ENCODE data around the gene ZKSCAN1. TPM values are rescaled to one million over a fixed set of nuclear protein-coding genes. Genes with fewer than 3 reads are reported as not detected.

The ZKSCAN1 gene
- total RNA-seq, 4 donors from 2014 or later, result 31.6 to 35.5 (median 31.7) TPM

GRCh38 chr7:100063376-100063775 is 48.0 kb downstream of the ZKSCAN1 start:
- WGBS, 2 donors (ENCODE audit: low coverage in 1 of 2), result 72 to 92% methylated on average over 3 of the region's 4 CpGs
- Histone ChIP-seq H3K9me3 (no peaks in the 10 kb centered on the region), H3K36me3 (peaks cover 0 to 84% of the 10 kb centered on the region in 2 donors), H3K4me1 (peaks cover 0 to 19% (median 0%) of the 10 kb centered on the region in 3 donors), H3K27ac (no peak overlapping the region), H3K27me3 (no peaks in the 10 kb centered on the region), H3K4me3 (no peak overlapping the region)
- ATAC-seq, result no peak
- TF ChIP-seq, protein P1, sequence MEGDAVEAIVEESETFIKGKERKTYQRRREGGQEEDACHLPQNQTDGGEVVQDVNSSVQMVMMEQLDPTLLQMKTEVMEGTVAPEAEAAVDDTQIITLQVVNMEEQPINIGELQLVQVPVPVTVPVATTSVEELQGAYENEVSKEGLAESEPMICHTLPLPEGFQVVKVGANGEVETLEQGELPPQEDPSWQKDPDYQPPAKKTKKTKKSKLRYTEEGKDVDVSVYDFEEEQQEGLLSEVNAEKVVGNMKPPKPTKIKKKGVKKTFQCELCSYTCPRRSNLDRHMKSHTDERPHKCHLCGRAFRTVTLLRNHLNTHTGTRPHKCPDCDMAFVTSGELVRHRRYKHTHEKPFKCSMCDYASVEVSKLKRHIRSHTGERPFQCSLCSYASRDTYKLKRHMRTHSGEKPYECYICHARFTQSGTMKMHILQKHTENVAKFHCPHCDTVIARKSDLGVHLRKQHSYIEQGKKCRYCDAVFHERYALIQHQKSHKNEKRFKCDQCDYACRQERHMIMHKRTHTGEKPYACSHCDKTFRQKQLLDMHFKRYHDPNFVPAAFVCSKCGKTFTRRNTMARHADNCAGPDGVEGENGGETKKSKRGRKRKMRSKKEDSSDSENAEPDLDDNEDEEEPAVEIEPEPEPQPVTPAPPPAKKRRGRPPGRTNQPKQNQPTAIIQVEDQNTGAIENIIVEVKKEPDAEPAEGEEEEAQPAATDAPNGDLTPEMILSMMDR (IDR thresholded peaks at IDR 0.05), result no peak
- TF ChIP-seq EP300 (IDR thresholded peaks at IDR 0.05) (no peak), POLR2AphosphoS5 (IDR thresholded peaks at IDR 0.05) (no peak), POLR2A (IDR thresholded peaks at IDR 0.05) (no peak)

DNA sequence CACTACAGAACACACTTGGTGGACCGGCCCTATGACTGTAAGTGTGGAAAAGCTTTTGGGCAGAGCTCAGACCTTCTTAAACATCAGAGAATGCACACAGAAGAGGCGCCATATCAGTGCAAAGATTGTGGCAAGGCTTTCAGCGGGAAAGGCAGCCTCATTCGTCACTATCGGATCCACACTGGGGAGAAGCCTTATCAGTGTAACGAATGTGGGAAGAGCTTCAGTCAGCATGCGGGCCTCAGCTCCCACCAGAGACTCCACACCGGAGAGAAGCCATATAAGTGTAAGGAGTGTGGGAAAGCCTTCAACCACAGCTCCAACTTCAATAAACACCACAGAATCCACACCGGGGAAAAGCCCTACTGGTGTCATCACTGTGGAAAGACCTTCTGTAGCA is 48.8 kb downstream of the ZKSCAN1 start:
- Histone ChIP-seq H3K4me3 (no peak overlapping the region), H3K36me3 (peaks cover 0 to 84% of the 10 kb centered on the region in 2 donors), H3K27me3 (no peaks in the 10 kb centered on the region), H3K27ac (no peak overlapping the region), H3K4me1 (peaks cover 0 to 19% (median 0%) of the 10 kb centered on the region in 3 donors), H3K9me3 (no peaks in the 10 kb centered on the region)
- TF ChIP-seq POLR2A (IDR thresholded peaks at IDR 0.05) (no peak), POLR2AphosphoS5 (IDR thresholded peaks at IDR 0.05) (no peak), EP300 (IDR thresholded peaks at IDR 0.05) (no peak)
- TF ChIP-seq, protein P1 (IDR thresholded peaks at IDR 0.05), result no peak
- WGBS, 2 donors (ENCODE audit: low coverage in 1 of 2), result 77 to 82% methylated on average over 7 to 9 of the region's 9 CpGs
- ATAC-seq, result no peak

DNA sequence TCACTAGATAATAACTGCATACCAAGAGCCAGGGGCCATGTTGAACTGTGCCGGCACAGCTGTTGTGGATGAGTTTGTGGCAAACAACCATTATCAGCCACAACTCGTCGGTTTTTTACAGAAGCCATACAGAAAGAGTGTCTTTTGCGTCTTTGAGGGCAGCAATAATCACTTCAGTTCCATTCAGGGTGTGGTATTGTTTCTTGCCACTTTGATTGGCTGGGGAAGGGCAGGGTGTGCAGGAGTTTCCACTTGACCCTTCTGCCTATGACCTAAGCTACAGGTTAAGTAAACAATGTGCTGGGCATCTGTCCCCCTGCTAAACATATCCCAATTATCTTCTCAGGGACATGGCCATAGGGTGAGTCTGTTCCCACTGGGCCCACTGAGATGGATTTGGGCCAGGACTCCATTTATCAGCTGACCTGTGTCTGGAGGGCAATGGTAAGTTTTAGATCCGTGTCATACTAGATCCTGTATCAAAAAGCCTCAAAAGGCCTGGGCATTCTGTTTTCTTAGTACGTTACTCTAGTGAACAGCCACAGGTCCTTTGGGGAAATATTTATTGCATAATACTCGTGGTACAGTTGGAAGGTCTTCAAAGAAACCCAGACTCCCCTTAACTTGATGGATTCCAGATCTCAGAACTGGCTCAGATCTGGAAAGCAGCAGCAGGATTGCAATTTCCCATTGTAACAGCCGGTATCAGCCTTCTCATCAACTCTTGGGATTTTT is 50.2 kb downstream of the ZKSCAN1 start:
- Histone ChIP-seq H3K4me3 (no peak overlapping the region), H3K9me3 (peaks cover 0 to 4% (median 0%) of the 10 kb centered on the region in 3 donors), H3K27ac (peak overlapping the region; percentile 17 to 76 (median 56)), H3K27me3 (no peaks in the 10 kb centered on the region), H3K36me3 (peaks cover 0 to 84% of the 10 kb centered on the region in 2 donors), H3K4me1 (peaks cover 0 to 19% (median 0%) of the 10 kb centered on the region in 3 donors)
- no peak for TF ChIP-seq POLR2A (IDR thresholded peaks at IDR 0.05)
- peak; percentile 92 for TF ChIP-seq POLR2AphosphoS5 (IDR thresholded peaks at IDR 0.05)
- peak; percentile 90 for ATAC-seq
- WGBS, 2 donors (ENCODE audit: low coverage in 1 of 2), result 30 to 52% methylated on average over 8 of the region's 8 CpGs

- Histone ChIP-seq H3K4me3 (no peak overlapping the region), H3K4me1 (peaks cover 0 to 19% (median 0%) of the 10 kb centered on the region in 3 donors), H3K27me3 (no peaks in the 10 kb centered on the region), H3K9me3 (peaks cover 0 to 17% (median 0%) of the 10 kb centered on the region in 3 donors), H3K36me3 (peaks cover 9 to 84% of the 10 kb centered on the region in 2 donors), H3K27ac (no peak overlapping the region)
- TF ChIP-seq POLR2A (IDR thresholded peaks at IDR 0.05) (no peak), POLR2AphosphoS5 (IDR thresholded peaks at IDR 0.05) (no peak), EP300 (IDR thresholded peaks at IDR 0.05) (no peak)
- TF ChIP-seq, protein P1 (IDR thresholded peaks at IDR 0.05), result no peak
- no peak for ATAC-seq
- 62% methylated on average over 6 of the region's 7 CpGs; no CpG with 5 or more reads in 1 of the 2 donors for WGBS, 2 donors (ENCODE audit: low coverage in 1 of 2)
Measured at GRCh38 chr7:100066953-100067352, 51.6 kb downstream of the ZKSCAN1 start.

DNA sequence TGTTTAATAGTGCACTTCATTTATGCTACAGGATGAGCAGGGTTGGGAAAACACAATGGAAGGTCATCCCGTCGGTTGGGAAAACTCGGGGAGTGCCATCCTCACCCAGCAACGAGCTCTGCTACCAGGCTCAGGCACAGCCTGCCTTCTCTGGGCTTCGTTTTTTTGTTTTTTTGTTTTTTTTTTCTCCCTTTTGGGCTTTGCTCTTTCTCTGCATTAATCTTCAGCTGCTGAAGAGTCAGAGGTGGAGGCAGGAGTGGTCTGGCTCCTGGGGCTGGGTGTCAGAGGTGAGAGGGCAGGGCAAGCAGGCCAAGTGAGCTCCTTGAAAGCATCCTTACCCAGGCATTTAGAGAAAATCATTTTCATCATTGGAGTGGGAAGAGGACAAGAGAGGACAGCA is 54.6 kb downstream of the ZKSCAN1 start:
- Histone ChIP-seq H3K27ac (no peak overlapping the region), H3K4me3 (no peak overlapping the region), H3K36me3 (peaks cover 15 to 85% of the 10 kb centered on the region in 2 donors), H3K4me1 (peaks cover 0 to 17% (median 0%) of the 10 kb centered on the region in 3 donors), H3K27me3 (no peaks in the 10 kb centered on the region), H3K9me3 (peaks cover 0 to 25% (median 0%) of the 10 kb centered on the region in 3 donors)
- TF ChIP-seq POLR2AphosphoS5 (IDR thresholded peaks at IDR 0.05), result no peak
- TF ChIP-seq, protein P1 (IDR thresholded peaks at IDR 0.05), result no peak
- no peak for TF ChIP-seq POLR2A (IDR thresholded peaks at IDR 0.05)
- TF ChIP-seq EP300 (IDR thresholded peaks at IDR 0.05), result no peak
- ATAC-seq, result no peak
- WGBS, 2 donors (ENCODE audit: low coverage in 1 of 2), result 80 to 98% methylated on average over 1 to 5 of the region's 5 CpGs

All from gastroesophageal sphincter (tissue), 4 donors.